ENCODE data around the gene TEKT2. TPM values are rescaled to one million over a fixed set of nuclear protein-coding genes. Genes with fewer than 3 reads are reported as not detected.
A peak's percentile ranks its signal among the peaks of the same experiment; 100 is the strongest.

Gene TEKT2
- total and polyA plus RNA-seq, 12 donors: 0.18 to 4.0 (median 0.72) TPM; not detected in 4

GRCh38 chr1:36134031-36134430, 50.1 kb downstream of the TEKT2 start:
- H3K9me3 ChIP-seq (replicated peaks in 1 of 3): no peaks in the 10 kb centered on the region
- H3K27ac ChIP-seq: peak overlapping the region in 3 of 5 donors; percentile 46 to 89 (median 85)
- H3K36me3 ChIP-seq (replicated peaks in 1 of 2): peaks cover 0 to 24% of the 10 kb centered on the region in 2 donors
- no peak for DNase-seq
- no peaks in the 10 kb centered on the region for H3K27me3 ChIP-seq
- intact Hi-C loops (cut with DNase I): loop anchor here (5.0 kb wide), 1 partner anchor 37 kb away; no protein-coding TSS in a partner anchor
- H3K4me1 ChIP-seq (replicated peaks in 1 of 2): peaks cover 7 to 40% of the 10 kb centered on the region in 2 donors
- no peak for TF ChIP-seq POLR2A (IDR thresholded peaks at IDR 0.05)
- no peak for TF ChIP-seq CTCF (IDR thresholded peaks at IDR 0.05)
- no peak overlapping the region for H3K4me3 ChIP-seq
- WGBS, 4 donors: 57 to 74% (median 66%) methylated on average over 6 of the region's 6 CpGs

- Histone ChIP-seq H3K9me3 (replicated peaks in 1 of 3) (no peaks in the 10 kb centered on the region), H3K4me1 (replicated peaks in 1 of 2) (peaks cover 12 to 47% of the 10 kb centered on the region in 2 donors), H3K27ac (peak overlapping the region in 3 of 5 donors; percentile 56 to 89 (median 85)), H3K4me3 (no peak overlapping the region), H3K36me3 (replicated peaks in 1 of 2) (peaks cover 0 to 28% of the 10 kb centered on the region in 2 donors), H3K27me3 (no peaks in the 10 kb centered on the region)
- DNase-seq: peak in 6 of 7 donors; percentile 51 to 78 (median 66)
- 60 to 70% (median 64%) methylated on average over 6 to 7 of the region's 7 CpGs for WGBS, 4 donors
- intact Hi-C loops (cut with DNase I): loop anchor here (5.0 kb wide), 1 partner anchor 37 kb away; no protein-coding TSS in a partner anchor
- no peak for TF ChIP-seq POLR2A (IDR thresholded peaks at IDR 0.05)
- TF ChIP-seq CTCF (IDR thresholded peaks at IDR 0.05): peak; percentile 48 to 77 (median 64)
These were observed 50.8 kb downstream of the TEKT2 start for GRCh38 chr1:36134505-36135329.

GRCh38 chr1:36135330-36135667, 51.4 kb downstream of the TEKT2 start:
- 65 to 77% (median 67%) methylated on average over 6 of the region's 6 CpGs for WGBS, 4 donors
- Histone ChIP-seq H3K27me3 (no peaks in the 10 kb centered on the region), H3K36me3 (replicated peaks in 1 of 2) (peaks cover 0 to 28% of the 10 kb centered on the region in 2 donors), H3K9me3 (replicated peaks in 1 of 3) (no peaks in the 10 kb centered on the region), H3K4me3 (no peak overlapping the region), H3K4me1 (replicated peaks in 1 of 2) (peaks cover 18 to 53% of the 10 kb centered on the region in 2 donors), H3K27ac (peak overlapping the region in 3 of 5 donors; percentile 56 to 89 (median 85))
- no peak for DNase-seq
- TF ChIP-seq CTCF (IDR thresholded peaks at IDR 0.05) (no peak), POLR2A (IDR thresholded peaks at IDR 0.05) (no peak)
- intact Hi-C loops (cut with DNase I): no loop called here

- H3K4me1 ChIP-seq (replicated peaks in 1 of 2): peaks cover 21 to 58% of the 10 kb centered on the region in 2 donors
- intact Hi-C loops (cut with DNase I): no loop called here
- peak overlapping the region; percentile 30 to 89 (median 57) for H3K27ac ChIP-seq
- no peak for TF ChIP-seq CTCF (IDR thresholded peaks at IDR 0.05)
- no peak for TF ChIP-seq POLR2A (IDR thresholded peaks at IDR 0.05)
- H3K36me3 ChIP-seq (replicated peaks in 1 of 2): peaks cover 0 to 28% of the 10 kb centered on the region in 2 donors
- no peaks in the 10 kb centered on the region for H3K27me3 ChIP-seq
- DNase-seq: no peak
- H3K9me3 ChIP-seq (replicated peaks in 1 of 3): no peaks in the 10 kb centered on the region
- no peak overlapping the region for H3K4me3 ChIP-seq
These were observed 51.9 kb downstream of the TEKT2 start for GRCh38 chr1:36135796-36136195.
